Loucy (cell line): ENCODE results near the gene ERMN.
A peak's percentile ranks its signal among the peaks of the same experiment; 100 is the strongest.

Source experiments
- H2AFZ ChIP-seq: fragments of 200-600 bp; sonication (generic); 2 replicates; pipeline ENCODE4 v1.6.0; 2016; ENCODE audit warnings: antibody characterized with exemption, mild to moderate bottlenecking, low read length, moderate library complexity
- H3F3A ChIP-seq: fragments of 200-600 bp; 2 replicates; pipeline ENCODE4 v1.6.0; 2016; ENCODE audit warnings: antibody characterized with exemption, low read depth, mild to moderate bottlenecking
- H3K27me3 ChIP-seq: fragments of 200-600 bp; sonication (generic); 2 replicates; pipeline ENCODE4 v1.6.1; 2014; ENCODE audit warnings: low read length, mild to moderate bottlenecking; ENCODE audit not compliant: insufficient read depth, poor library complexity, severe bottlenecking
- H3K36me3 ChIP-seq: fragments of 200-600 bp; sonication (generic); 2 replicates; pipeline ENCODE4 v1.6.1; 2016; ENCODE audit warnings: low read length; ENCODE audit not compliant: insufficient read depth
- H3K4me1 ChIP-seq: fragments of 200-600 bp; sonication (generic); 2 replicates; pipeline ENCODE4 v1.5.1; 2014; ENCODE audit warnings: low read length, mild to moderate bottlenecking; ENCODE audit not compliant: insufficient read depth, poor library complexity, severe bottlenecking
- H3K4me2 ChIP-seq: fragments of 200-600 bp; sonication (generic); 2 replicates; pipeline ENCODE4 v1.6.0; 2014; ENCODE audit warnings: antibody characterized with exemption, low read length, low read depth, mild to moderate bottlenecking; ENCODE audit not compliant: poor library complexity, severe bottlenecking
- H3K4me3 ChIP-seq: fragments of 200-600 bp; sonication (generic); 2 replicates; pipeline ENCODE4 v1.5.1; 2014; ENCODE audit warnings: low read length, mild to moderate bottlenecking, mixed read lengths; ENCODE audit not compliant: poor library complexity, severe bottlenecking
- H3K79me2 ChIP-seq: fragments of 200-600 bp; sonication (generic); 2 replicates; pipeline ENCODE4 v1.6.1; 2014; ENCODE audit warnings: low read length; ENCODE audit not compliant: insufficient read depth
- H3K9ac ChIP-seq: fragments of 200-600 bp; sonication (generic); 2 replicates; pipeline ENCODE4 v1.6.0; 2014; ENCODE audit warnings: mild to moderate bottlenecking, low read depth, low read length, moderate library complexity; ENCODE audit not compliant: poor library complexity, severe bottlenecking
- H3K9me2 ChIP-seq: fragments of 200-600 bp; sonication (generic); replicated peaks from 2 replicates; pipeline ENCODE4 v1.6.1; 2016; ENCODE audit warnings: low read depth, low read length, mixed read lengths
- H3K9me3 ChIP-seq: fragments of 200-600 bp; sonication (generic); 2 replicates; pipeline ENCODE4 v1.6.1; 2014; ENCODE audit warnings: mild to moderate bottlenecking, antibody characterized with exemption, low read length, low read depth; ENCODE audit not compliant: insufficient read depth
- H4K20me1 ChIP-seq: fragments of 200-600 bp; sonication (generic); 2 replicates; pipeline ENCODE4 v1.6.0; 2014; ENCODE audit warnings: antibody characterized with exemption, low read length, mild to moderate bottlenecking; ENCODE audit not compliant: insufficient read depth, poor library complexity, severe bottlenecking
- EZH2phosphoT487 ChIP-seq: fragments of 200-600 bp; IDR thresholded peaks from 2 replicates; pipeline ENCODE4 v1.6.1; 2018; ENCODE audit warnings: antibody characterized with exemption, mild to moderate bottlenecking, moderate library complexity, borderline replicate concordance
- TF ChIP-seq, protein P1 (sequence below): fragments of 200-600 bp; sonication (generic); conservative IDR thresholded peaks from 2 replicates; pipeline ENCODE4 v1.5.1; 2014; ENCODE audit warnings: mild to moderate bottlenecking, antibody characterized with exemption, low read length

Gene ERMN

DNA sequence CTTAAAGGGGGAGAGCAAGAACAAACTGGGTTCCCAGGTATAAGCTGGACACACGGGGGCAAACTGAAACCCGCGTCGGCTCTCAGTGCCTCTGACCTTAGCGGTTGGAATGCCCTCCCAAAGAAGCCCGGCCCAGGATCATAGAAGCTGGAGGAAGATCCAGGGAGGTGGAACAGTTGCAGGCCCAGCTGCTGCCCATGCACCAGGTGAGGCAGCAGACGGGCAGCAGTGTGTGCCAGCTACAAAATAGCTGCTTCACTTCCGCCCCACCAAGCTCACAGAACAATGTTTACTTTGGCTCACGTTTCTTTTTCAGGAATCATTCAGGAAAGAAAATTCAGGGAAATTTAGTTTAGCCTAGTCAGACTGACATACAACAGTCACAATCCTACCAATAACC is 3.9 kb upstream of the ERMN start:
- Histone ChIP-seq H3K4me2 (no peak overlapping the region), H2AFZ (no peak overlapping the region), H3K4me3 (no peak overlapping the region), H3K27me3 (no peaks in the 10 kb centered on the region), H3K4me1 (no peaks in the 10 kb centered on the region), H3K9ac (no peak overlapping the region), H3K9me3 (no peaks in the 10 kb centered on the region), H4K20me1 (no peaks in the 10 kb centered on the region), H3K79me2 (no peaks in the 10 kb centered on the region), H3K36me3 (no peaks in the 10 kb centered on the region), H3K9me2 (no peaks in the 10 kb centered on the region), H3F3A (no peaks in the 10 kb centered on the region)
- TF ChIP-seq, protein P1, sequence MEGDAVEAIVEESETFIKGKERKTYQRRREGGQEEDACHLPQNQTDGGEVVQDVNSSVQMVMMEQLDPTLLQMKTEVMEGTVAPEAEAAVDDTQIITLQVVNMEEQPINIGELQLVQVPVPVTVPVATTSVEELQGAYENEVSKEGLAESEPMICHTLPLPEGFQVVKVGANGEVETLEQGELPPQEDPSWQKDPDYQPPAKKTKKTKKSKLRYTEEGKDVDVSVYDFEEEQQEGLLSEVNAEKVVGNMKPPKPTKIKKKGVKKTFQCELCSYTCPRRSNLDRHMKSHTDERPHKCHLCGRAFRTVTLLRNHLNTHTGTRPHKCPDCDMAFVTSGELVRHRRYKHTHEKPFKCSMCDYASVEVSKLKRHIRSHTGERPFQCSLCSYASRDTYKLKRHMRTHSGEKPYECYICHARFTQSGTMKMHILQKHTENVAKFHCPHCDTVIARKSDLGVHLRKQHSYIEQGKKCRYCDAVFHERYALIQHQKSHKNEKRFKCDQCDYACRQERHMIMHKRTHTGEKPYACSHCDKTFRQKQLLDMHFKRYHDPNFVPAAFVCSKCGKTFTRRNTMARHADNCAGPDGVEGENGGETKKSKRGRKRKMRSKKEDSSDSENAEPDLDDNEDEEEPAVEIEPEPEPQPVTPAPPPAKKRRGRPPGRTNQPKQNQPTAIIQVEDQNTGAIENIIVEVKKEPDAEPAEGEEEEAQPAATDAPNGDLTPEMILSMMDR: no peak
- TF ChIP-seq EZH2phosphoT487: no peak

DNA sequence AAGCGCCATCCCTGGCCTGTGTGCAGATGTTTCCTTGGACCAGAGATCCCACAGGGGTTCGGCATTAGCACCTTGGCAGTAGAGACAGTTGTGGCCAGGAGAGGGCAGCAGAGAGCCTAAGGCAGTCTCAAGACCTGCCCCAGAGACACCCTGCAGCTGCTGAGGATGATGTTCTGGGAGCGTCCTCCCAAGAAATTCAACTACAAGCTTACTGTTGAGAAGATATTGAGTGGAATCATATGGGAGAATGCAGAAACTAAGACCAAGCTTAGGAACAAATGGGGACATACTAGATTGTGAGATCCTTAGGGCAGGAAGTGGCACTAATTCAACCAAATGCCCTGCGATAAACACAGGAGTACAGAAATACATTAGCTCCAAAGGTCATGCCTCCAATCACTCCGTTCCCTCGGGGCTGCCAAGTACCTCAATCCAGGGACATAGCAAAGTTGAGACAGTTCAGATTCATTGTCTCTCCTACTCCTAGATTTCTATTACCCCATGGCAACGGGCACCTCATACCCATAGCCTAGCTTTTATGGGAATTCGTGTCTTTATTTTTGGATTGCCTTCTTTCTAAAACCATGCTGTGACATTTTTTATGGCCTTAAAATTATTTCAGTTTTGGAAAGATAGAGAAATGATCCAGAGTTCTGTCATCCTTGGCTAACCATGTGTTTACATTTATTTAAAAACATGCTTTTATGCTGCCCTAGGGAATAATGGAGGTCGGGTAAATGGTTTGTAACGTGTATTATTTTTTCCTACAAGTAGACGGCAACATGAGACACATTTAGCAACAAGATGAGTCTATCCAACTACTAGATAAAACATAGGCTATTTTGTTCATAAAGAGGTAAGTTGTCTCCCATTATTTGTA is 2.2 kb upstream of the ERMN start:
- no peaks in the 10 kb centered on the region for H3K9me2 ChIP-seq
- no peak overlapping the region for H3K4me3 ChIP-seq
- no peaks in the 10 kb centered on the region for H3F3A ChIP-seq
- no peaks in the 10 kb centered on the region for H3K79me2 ChIP-seq
- TF ChIP-seq EZH2phosphoT487: no peak
- TF ChIP-seq, protein P1: peak; percentile 95
- H3K9me3 ChIP-seq: no peaks in the 10 kb centered on the region
- no peaks in the 10 kb centered on the region for H3K4me1 ChIP-seq
- H3K36me3 ChIP-seq: no peaks in the 10 kb centered on the region
- H2AFZ ChIP-seq: no peak overlapping the region
- H3K4me2 ChIP-seq: no peak overlapping the region
- no peaks in the 10 kb centered on the region for H3K27me3 ChIP-seq
- no peaks in the 10 kb centered on the region for H4K20me1 ChIP-seq
- H3K9ac ChIP-seq: no peak overlapping the region

DNA sequence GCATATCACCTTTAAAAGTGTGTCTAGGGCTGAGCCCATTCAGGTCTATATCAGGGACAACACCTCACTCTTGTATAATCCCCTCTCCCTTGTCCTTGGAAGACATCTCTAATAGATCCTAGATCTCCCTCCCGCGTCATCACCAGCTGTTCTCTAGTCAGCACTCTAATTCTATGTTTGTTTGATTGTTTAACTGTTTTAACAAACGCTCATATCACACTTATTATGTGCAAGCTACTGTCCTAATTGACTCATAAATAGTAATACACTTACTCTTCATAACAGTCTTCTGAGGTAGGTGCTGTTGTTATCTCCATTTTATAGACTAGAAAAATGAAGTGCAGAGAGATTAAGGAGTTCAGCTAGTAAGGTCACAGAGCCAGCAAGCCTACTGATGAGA is 1.6 kb upstream of the ERMN start:
- no peaks in the 10 kb centered on the region for H3K79me2 ChIP-seq
- TF ChIP-seq EZH2phosphoT487: no peak
- TF ChIP-seq, protein P1: no peak
- H3K4me1 ChIP-seq: no peaks in the 10 kb centered on the region
- no peaks in the 10 kb centered on the region for H3F3A ChIP-seq
- H3K36me3 ChIP-seq: no peaks in the 10 kb centered on the region
- H3K9me2 ChIP-seq: no peaks in the 10 kb centered on the region
- no peaks in the 10 kb centered on the region for H3K9me3 ChIP-seq
- no peak overlapping the region for H3K9ac ChIP-seq
- no peaks in the 10 kb centered on the region for H4K20me1 ChIP-seq
- H3K4me3 ChIP-seq: no peak overlapping the region
- H2AFZ ChIP-seq: no peak overlapping the region
- H3K27me3 ChIP-seq: no peaks in the 10 kb centered on the region
- no peak overlapping the region for H3K4me2 ChIP-seq
